DOHH2 (cell line): ENCODE data around the gene SLC37A1.

Experiments
- H3F3A ChIP-seq: fragments of 200-600 bp; sonication (generic), shearing (Covaris generic); 2 replicates; pipeline ENCODE4 v1.6.0; 2016; ENCODE audit warnings: antibody characterized with exemption, mild to moderate bottlenecking; ENCODE audit not compliant: control insufficient read depth, insufficient read depth
- H3K27ac ChIP-seq: fragments of 200-600 bp; sonication (generic); 2 replicates; pipeline ENCODE4 v1.5.1; 2014; ENCODE audit warnings: low read depth, mild to moderate bottlenecking, low read length, moderate library complexity
- H3K27me3 ChIP-seq: fragments of 200-600 bp; sonication (generic); 2 replicates; pipeline ENCODE4 v1.6.1; 2014; ENCODE audit warnings: mild to moderate bottlenecking, low read length, mixed read lengths; ENCODE audit not compliant: control insufficient read depth
- H3K36me3 ChIP-seq: fragments of 200-600 bp; sonication (generic); 2 replicates; pipeline ENCODE4 v1.6.1; 2014; ENCODE audit warnings: mild to moderate bottlenecking, low read length, moderate library complexity, mixed read lengths; ENCODE audit not compliant: control insufficient read depth
- H3K4me1 ChIP-seq: fragments of 200-600 bp; sonication (generic); 2 replicates; pipeline ENCODE4 v1.6.1; 2014; ENCODE audit warnings: mild to moderate bottlenecking, low read length, mixed read lengths; ENCODE audit not compliant: control insufficient read depth
- H3K4me2 ChIP-seq: fragments of 200-600 bp; sonication (generic); 2 replicates; pipeline ENCODE4 v1.6.0; 2014; ENCODE audit warnings: mild to moderate bottlenecking, low read length, moderate library complexity
- H3K4me3 ChIP-seq: fragments of 200-600 bp; sonication (generic); 2 replicates; pipeline ENCODE4 v1.5.1; 2014; ENCODE audit warnings: mild to moderate bottlenecking, low read length, mixed read lengths
- H3K79me2 ChIP-seq: fragments of 200-600 bp; sonication (generic); 2 replicates; pipeline ENCODE4 v1.6.1; 2014; ENCODE audit warnings: mild to moderate bottlenecking, low read length, mixed read lengths; ENCODE audit not compliant: control insufficient read depth
- H3K9me2 ChIP-seq: fragments of 200-600 bp; sonication (generic); replicated peaks from 2 replicates; pipeline ENCODE4 v1.6.1; 2014; ENCODE audit warnings: mild to moderate bottlenecking, low read length, mixed read lengths; ENCODE audit not compliant: control insufficient read depth
- H3K9me3 ChIP-seq: fragments of 200-600 bp; sonication (generic); 2 replicates; pipeline ENCODE4 v1.6.1; 2014; ENCODE audit warnings: antibody characterized with exemption, low read length, mixed read lengths; ENCODE audit not compliant: control insufficient read depth, insufficient read depth
- H4K20me1 ChIP-seq: fragments of 200-600 bp; sonication (generic); 2 replicates; pipeline ENCODE4 v1.6.0; 2014; ENCODE audit warnings: low read depth, mild to moderate bottlenecking, antibody characterized with exemption, low read length, moderate library complexity; ENCODE audit not compliant: control insufficient read depth, insufficient read depth
- CTCF ChIP-seq: fragments of 200-600 bp; sonication (generic); IDR thresholded peaks from one replicate; pipeline ENCODE4 v1.5.1; 2014; ENCODE audit warnings: antibody characterized with exemption, mild to moderate bottlenecking, low read depth, low read length; ENCODE audit not compliant: poor library complexity, severe bottlenecking
- EZH2phosphoT487 ChIP-seq: fragments of 200-600 bp; sonication (generic); IDR thresholded peaks from 2 replicates; pipeline ENCODE4 v1.6.1; 2017; ENCODE audit warnings: borderline replicate concordance, mild to moderate bottlenecking, antibody characterized with exemption, low read length, moderate library complexity, mixed read lengths

Gene SLC37A1

GRCh38 chr21:42547001-42547905, 33.6 kb downstream of the SLC37A1 start:
- no peak overlapping the region for H3K4me2 ChIP-seq
- no peak for TF ChIP-seq CTCF
- TF ChIP-seq EZH2phosphoT487: no peak
- H3K4me3 ChIP-seq: no peak overlapping the region
- H3K27ac ChIP-seq: no peak overlapping the region
- peaks cover 2% of the 10 kb centered on the region; the same call in 1 of the 2 replicates for H3F3A ChIP-seq
- H4K20me1 ChIP-seq: no peaks in the 10 kb centered on the region
- no peaks in the 10 kb centered on the region for H3K79me2 ChIP-seq
- peaks cover 29% of the 10 kb centered on the region for H3K36me3 ChIP-seq
- H3K9me2 ChIP-seq: no peaks in the 10 kb centered on the region
- no peaks in the 10 kb centered on the region for H3K9me3 ChIP-seq
- H3K27me3 ChIP-seq: no peaks in the 10 kb centered on the region
- H3K4me1 ChIP-seq: no peaks in the 10 kb centered on the region

DNA sequence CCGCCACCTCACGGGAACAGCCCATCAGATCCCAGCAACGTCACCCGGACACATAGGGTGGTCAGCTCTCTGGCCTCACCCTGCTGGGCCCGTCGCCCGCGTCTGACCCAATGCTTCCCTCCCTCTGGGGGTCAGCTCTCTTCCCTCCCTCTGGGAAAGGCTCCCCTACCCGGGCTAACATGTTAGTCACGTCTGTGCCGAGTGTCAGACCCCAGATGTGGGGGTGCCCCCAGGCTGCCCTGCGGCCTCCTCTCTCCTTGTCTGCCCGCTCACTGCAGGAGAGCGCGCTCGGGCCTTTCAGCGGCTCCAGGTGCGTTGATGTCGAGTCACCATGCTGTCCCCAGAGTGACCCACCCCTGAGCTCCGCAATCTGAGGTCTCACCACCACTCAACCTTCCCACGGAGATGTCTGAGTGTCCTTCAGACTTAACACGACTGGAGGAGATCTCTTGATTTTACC, 34.3 kb downstream of the SLC37A1 start:
- Histone ChIP-seq H3F3A (peaks cover 3% of the 10 kb centered on the region; the same call in 1 of the 2 replicates), H3K4me2 (no peak overlapping the region), H3K36me3 (peaks cover 28% of the 10 kb centered on the region), H4K20me1 (no peaks in the 10 kb centered on the region), H3K27me3 (no peaks in the 10 kb centered on the region), H3K9me3 (no peaks in the 10 kb centered on the region), H3K27ac (no peak overlapping the region), H3K4me1 (peaks cover 4% of the 10 kb centered on the region), H3K79me2 (no peaks in the 10 kb centered on the region), H3K4me3 (no peak overlapping the region), H3K9me2 (no peaks in the 10 kb centered on the region)
- TF ChIP-seq CTCF (no peak), EZH2phosphoT487 (no peak)

DNA sequence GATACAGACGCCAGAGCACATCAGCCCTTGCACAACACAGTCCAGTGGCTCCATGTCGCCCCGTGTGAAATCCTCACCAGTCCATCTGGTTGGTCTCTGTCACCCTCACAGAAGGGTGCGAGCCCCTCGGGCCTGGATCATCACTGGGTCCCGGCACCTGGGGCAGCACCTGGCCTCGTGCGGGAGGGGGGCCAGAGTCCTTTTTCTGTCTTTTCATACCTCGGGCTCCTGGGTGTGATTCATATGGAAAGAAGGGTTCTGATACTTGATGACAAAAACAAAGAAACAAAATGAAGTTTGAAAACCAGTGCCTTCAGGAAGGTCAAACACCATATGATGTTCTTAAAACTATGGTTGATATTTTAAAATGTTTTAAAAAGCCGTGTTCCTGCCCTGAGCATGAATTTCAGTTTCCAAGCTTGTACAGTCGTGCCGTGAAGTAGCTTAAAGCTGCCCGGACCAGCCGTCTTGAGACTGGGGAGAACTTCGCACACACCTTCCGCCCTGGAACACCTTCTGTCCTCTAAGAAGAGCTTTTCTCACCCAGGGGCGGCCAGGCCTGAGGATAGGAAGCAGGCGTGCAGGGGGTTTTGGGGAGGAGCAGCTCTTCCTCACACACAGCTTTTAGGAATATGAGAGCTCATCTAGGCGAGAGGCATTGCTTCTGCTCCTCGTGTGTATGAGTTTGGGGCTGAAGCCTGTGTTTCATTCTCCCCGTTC, 35.2 kb downstream of the SLC37A1 start:
- Histone ChIP-seq H3K36me3 (peaks cover 24% of the 10 kb centered on the region), H3K79me2 (no peaks in the 10 kb centered on the region), H3K4me1 (peaks cover 13% of the 10 kb centered on the region), H3K4me3 (no peak overlapping the region), H4K20me1 (no peaks in the 10 kb centered on the region), H3F3A (peaks cover 12% of the 10 kb centered on the region), H3K4me2 (no peak overlapping the region), H3K27me3 (no peaks in the 10 kb centered on the region), H3K27ac (no peak overlapping the region), H3K9me3 (no peaks in the 10 kb centered on the region), H3K9me2 (no peaks in the 10 kb centered on the region)
- TF ChIP-seq EZH2phosphoT487 (no peak), CTCF (no peak)
